Thyroid gland (tissue), 4 donors: Measurements from ENCODE around the gene ADAMTSL2.

Source experiments
- POLR2A ChIP-seq, 2 donors: fragments of 450-650 bp; IDR thresholded peaks; one replicate each; pipeline ENCODE4 v1.6.1; 2017; ENCODE audit warnings: antibody characterized with exemption in 2 of 2, mild to moderate bottlenecking in 2 of 2, moderate library complexity in 1 of 2
- TF ChIP-seq, protein P1 (sequence below), 6 experiments: fragments of 200-600 bp in 3 of 6; fragments of 450-650 bp in 3 of 6; sonication (generic) in 3 of 6; IDR thresholded peaks; one replicate each; pipeline ENCODE4 v1.5.1; 2016 to 2019; ENCODE audit warnings: antibody characterized with exemption in 6 of 6, mild to moderate bottlenecking in 2 of 6, inconsistent platforms in 1 of 6, moderate library complexity in 1 of 6

DNA sequence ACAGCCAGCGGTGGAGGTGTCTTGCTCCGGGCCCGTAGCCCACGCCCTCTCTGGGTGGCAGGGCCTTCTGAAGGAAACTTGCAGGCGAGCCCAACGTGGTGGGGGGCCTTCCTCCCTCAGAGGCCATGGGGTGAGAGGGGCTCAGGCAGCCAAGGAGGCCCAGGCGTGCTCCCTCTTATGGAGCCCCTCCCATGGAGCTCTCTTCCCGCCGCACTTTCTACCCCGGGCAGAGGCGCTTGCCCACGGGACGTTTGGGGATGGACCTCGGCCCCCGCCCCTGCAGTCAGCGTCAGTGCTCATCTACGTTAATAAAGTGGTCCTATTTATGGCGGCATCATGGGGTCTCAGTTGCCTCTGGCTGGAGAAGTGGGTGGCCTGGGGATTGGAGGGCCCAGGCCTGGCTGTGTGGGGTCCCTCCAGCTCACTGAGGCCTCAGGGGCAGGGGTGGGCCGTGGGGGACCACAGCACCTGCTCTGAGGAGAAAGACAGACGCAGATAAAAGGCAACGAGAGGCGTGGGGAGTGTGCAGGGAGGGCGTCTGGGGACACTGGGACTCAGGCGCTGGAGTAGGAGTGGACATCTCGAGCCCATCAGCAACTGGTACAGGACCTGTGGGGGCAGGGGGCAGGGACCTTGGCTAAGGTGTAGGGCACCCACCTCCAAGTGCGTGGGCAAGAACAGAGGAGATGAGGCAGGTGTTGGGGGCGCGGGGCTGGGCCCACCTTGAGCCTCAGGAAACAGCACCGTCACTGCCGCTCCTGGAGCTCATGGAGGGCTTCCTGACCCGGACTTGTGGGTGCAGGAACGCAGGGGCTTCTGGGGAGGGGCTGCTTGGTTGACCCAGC, 40.9 kb downstream of the ADAMTSL2 start:
- TF ChIP-seq, protein P1, sequence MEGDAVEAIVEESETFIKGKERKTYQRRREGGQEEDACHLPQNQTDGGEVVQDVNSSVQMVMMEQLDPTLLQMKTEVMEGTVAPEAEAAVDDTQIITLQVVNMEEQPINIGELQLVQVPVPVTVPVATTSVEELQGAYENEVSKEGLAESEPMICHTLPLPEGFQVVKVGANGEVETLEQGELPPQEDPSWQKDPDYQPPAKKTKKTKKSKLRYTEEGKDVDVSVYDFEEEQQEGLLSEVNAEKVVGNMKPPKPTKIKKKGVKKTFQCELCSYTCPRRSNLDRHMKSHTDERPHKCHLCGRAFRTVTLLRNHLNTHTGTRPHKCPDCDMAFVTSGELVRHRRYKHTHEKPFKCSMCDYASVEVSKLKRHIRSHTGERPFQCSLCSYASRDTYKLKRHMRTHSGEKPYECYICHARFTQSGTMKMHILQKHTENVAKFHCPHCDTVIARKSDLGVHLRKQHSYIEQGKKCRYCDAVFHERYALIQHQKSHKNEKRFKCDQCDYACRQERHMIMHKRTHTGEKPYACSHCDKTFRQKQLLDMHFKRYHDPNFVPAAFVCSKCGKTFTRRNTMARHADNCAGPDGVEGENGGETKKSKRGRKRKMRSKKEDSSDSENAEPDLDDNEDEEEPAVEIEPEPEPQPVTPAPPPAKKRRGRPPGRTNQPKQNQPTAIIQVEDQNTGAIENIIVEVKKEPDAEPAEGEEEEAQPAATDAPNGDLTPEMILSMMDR (IDR thresholded peaks at IDR 0.05): no peak
- no peak for TF ChIP-seq POLR2A (IDR thresholded peaks at IDR 0.05)
